K562 (cell line): ENCODE results near the gene MYRFL. TPM values are rescaled to one million over a fixed set of nuclear protein-coding genes. Genes with fewer than 3 reads are reported as not detected.

ENCODE experiments used
- ATAC-seq: fragments of 200-7000 bp; cut with Tn5 transposase; 3 replicates; pipeline ENCODE4 v1.9.1; 2020; ENCODE audit warnings: moderate library complexity
- BruUV-seq: library from RNA; stranded (reverse); fragments of 400-500 nt; replicated peaks from 2 replicates; lab custom pipeline; 2021; lab: Mats Ljungman, UMichigan
- CTCF ChIA-PET: fragments of 300-600 bp; formaldehyde crosslinking; extraction: SDS; loops from one replicate; lab custom pipeline; 2021; ENCODE audit warnings: low intra/inter-chr PET ratio; lab: Yijun Ruan, JAX
- POLR2A ChIA-PET: fragments of 300-600, 350-650 bp; sonication (Branson Sonifier 250); formaldehyde crosslinking; extraction: SDS; loops from one replicate; lab custom pipeline; 2021; ENCODE audit warnings: antibody characterized with exemption, inconsistent platforms; lab: Yijun Ruan, JAX
- DNase-seq, 4 experiments: peaks; one replicate each; pipeline versions ENCODE4 v3.0.0 to v3.0.0-alpha.2; 2011 to 2018; ENCODE audit warnings: low spot score in 3 of 4, mixed read lengths in 3 of 4; ENCODE audit errors: extremely low read depth in 1 of 4
- FAIRE-seq: peaks from 2 replicates; lab custom pipeline; 2011; peaks lifted over from hg19 to GRCh38; lab: Jason Lieb, UNC
- H2AFZ ChIP-seq: 2 replicates; pipeline ENCODE4 v1.6.0; 2011; ENCODE audit warnings: low read depth, low read length, control low read depth, inconsistent platforms
- H3K27ac ChIP-seq: fragments of 200-600 bp; 3 replicates; pipeline ENCODE4 v1.8.0; 2011; ENCODE audit warnings: low read depth, mild to moderate bottlenecking, control low read depth, inconsistent platforms, low read length, moderate library complexity, mixed read lengths; ENCODE audit errors: extremely low read depth
- H3K27me3 ChIP-seq, 2 experiments: fragments of 300-600 bp in 1 of 2; 2 replicates in 1 of 2; 3 replicates in 1 of 2; pipeline versions ENCODE4 v1.6.0 to v1.8.0; 2011; ENCODE audit warnings: inconsistent platforms in 2 of 2, low read length in 2 of 2, mild to moderate bottlenecking in 1 of 2, mixed read lengths in 1 of 2, moderate library complexity in 1 of 2; ENCODE audit not compliant: control insufficient read depth in 2 of 2, insufficient read depth in 2 of 2
- H3K36me3 ChIP-seq: fragments of 300-600 bp; 3 replicates; pipeline ENCODE4 v1.8.0; 2011; ENCODE audit warnings: mild to moderate bottlenecking, low read length, inconsistent platforms; ENCODE audit not compliant: control insufficient read depth, insufficient read depth
- H3K4me1 ChIP-seq, 2 experiments: fragments of 200-600 bp in 1 of 2; replicated peaks in 1 of 2; 2 replicates in 1 of 2; 3 replicates in 1 of 2; pipeline versions ENCODE4 v1.5.1 to v1.8.0; 2011; ENCODE audit warnings: inconsistent platforms in 2 of 2, low read length in 2 of 2, mild to moderate bottlenecking in 1 of 2, mixed read lengths in 1 of 2, moderate library complexity in 1 of 2; ENCODE audit not compliant: control insufficient read depth in 2 of 2, insufficient read depth in 2 of 2
- H3K4me2 ChIP-seq: 2 replicates; pipeline ENCODE4 v1.6.1; 2011; ENCODE audit warnings: low read length, control low read depth, inconsistent platforms, mixed read lengths; ENCODE audit not compliant: insufficient read depth
- H3K4me3 ChIP-seq: fragments of 200-600 bp; sonication (generic), shearing (Covaris generic); 2 replicates; pipeline ENCODE4 v1.5.1; 2016; ENCODE audit warnings: control low read depth, inconsistent platforms
- H3K79me2 ChIP-seq: fragments of 200-600 bp; 3 replicates; pipeline ENCODE4 v1.8.0; 2011; ENCODE audit warnings: low read length, inconsistent platforms; ENCODE audit not compliant: control insufficient read depth, insufficient read depth
- H3K9ac ChIP-seq, 2 experiments: 2 replicates each; pipeline versions ENCODE4 v1.6.0 to v1.6.1; 2011; ENCODE audit warnings: low read depth in 2 of 2, low read length in 2 of 2, control low read depth in 1 of 2, inconsistent platforms in 1 of 2, mild to moderate bottlenecking in 1 of 2, mixed read lengths in 1 of 2; ENCODE audit not compliant: insufficient read depth in 1 of 2
- H3K9me1 ChIP-seq: one replicate; pipeline ENCODE4 v1.6.0; 2011; ENCODE audit warnings: inconsistent platforms, mild to moderate bottlenecking, low read length, moderate library complexity; ENCODE audit not compliant: control insufficient read depth, insufficient read depth
- H3K9me3 ChIP-seq: replicated peaks from 2 replicates; pipeline ENCODE4 v1.5.1; 2011; ENCODE audit warnings: low read depth, low read length, inconsistent platforms; ENCODE audit not compliant: control insufficient read depth, insufficient read depth
- H4K20me1 ChIP-seq: replicated peaks from 2 replicates; pipeline ENCODE4 v1.6.1; 2011; ENCODE audit warnings: low read length, inconsistent platforms, mixed read lengths; ENCODE audit not compliant: control insufficient read depth, insufficient read depth
- EHMT2 ChIP-seq: fragments of 450-650 bp; IDR thresholded peaks from 2 replicates; pipeline ENCODE4 v1.6.1; 2018; ENCODE audit warnings: antibody characterized with exemption
- XRCC4 ChIP-seq: IDR thresholded peaks from one replicate; pipeline ENCODE4 v1.6.1; 2011; ENCODE audit not compliant: insufficient read depth, insufficient read length; ENCODE audit errors: extremely low read depth
- ZNF318 ChIP-seq, 2 experiments: fragments of 450-650 bp; IDR thresholded peaks; 2 replicates each; pipeline ENCODE4 v1.6.1; 2016; ENCODE audit warnings: mild to moderate bottlenecking in 2 of 2, borderline replicate concordance in 1 of 2, low read depth in 1 of 2, moderate library complexity in 1 of 2
- ZNF740 ChIP-seq, 3 experiments: fragments of 200-800 bp in 1 of 3; sonication (Bioruptor generic) in 1 of 3; sonication (generic) in 1 of 3; formaldehyde crosslinking in 1 of 3; IDR thresholded peaks; 2 replicates each; pipeline versions ENCODE4 v1.6.1 to v1.8.0; 2016 to 2022; ENCODE audit warnings: mild to moderate bottlenecking in 2 of 3, missing compliant biosample characterization in 2 of 3, missing genetic modification characterization in 2 of 3, missing genetic modification reagents in 1 of 3
- WGBS: fragments of 100-300 bp; shearing (Covaris generic); methylation state at CpG from one replicate; pipeline ENCODE4 v1.1.6; 2016; ENCODE audit warnings: low coverage, mixed read lengths; ENCODE audit not compliant: insufficient coverage; ENCODE audit errors: missing lambda C conversion rate; 5-methylcytosine and 5-hydroxymethylcytosine counted together
- in situ Hi-C: fragments of 300-500 bp; cut with MboI; formaldehyde crosslinking; loops from 4 replicates; pipeline ENCODE4 v1.15.0; 2018; ENCODE audit warnings: inconsistent platforms, mixed read lengths
- intact Hi-C: fragments of 100-400 bp; cut with micrococcal nuclease; formaldehyde crosslinking; loops from 2 replicates; pipeline ENCODE4 v1.14.2; 2022
- polyA plus RNA-seq, 8 experiments: library from polyadenylated mRNA; depleted of rRNA in 4 of 8; stranded (reverse) in 5 of 8; unstranded in 3 of 8; fragments of >200 nt; fragmentation: Nextera tagmentation in 2 of 8; fragmentation: Illumina TruSeq in 1 of 8; extraction: Ambion mirVana in 2 of 8; extraction: Trizol in 1 of 8; gene quantifications; 2 replicates each; pipeline versions ENCODE4 v1.2.1 to v1.2.3, GENCODE V29; 2011 to 2014; ENCODE audit warnings: inconsistent platforms in 1 of 8, missing spikeins in 1 of 8
- total RNA-seq, 7 experiments: library from RNA; depleted of rRNA in 6 of 7; stranded (reverse); fragments of >200 nt in 6 of 7; fragmentation: Illumina TruSeq in 2 of 7; extraction: Trizol in 2 of 7; gene quantifications; 2 replicates each; pipeline versions ENCODE4 v1.2.1 to v1.2.3, GENCODE V29; 2011 to 2021; ENCODE audit warnings: low replicate concordance in 1 of 7

The MYRFL gene
- total and polyA plus RNA-seq, 9 of the 15 experiments (the other 6 are each of a cell fraction or from before 2014, with no cell fraction given), result not detected

- FAIRE-seq (no peak), DNase-seq (no peak), ATAC-seq (no peak)
- intact Hi-C loops (no loop called here), in situ Hi-C loops (no loop called here)
- H3K9me1 ChIP-seq, result no peaks in the 10 kb centered on the region
- H3K4me1 ChIP-seq, result no peaks in the 10 kb centered on the region
- WGBS, result 8% methylated on average over 2 of the region's 2 CpGs
- no peaks in the 10 kb centered on the region for H3K9me3 ChIP-seq
- no peaks in the 10 kb centered on the region for H3K27me3 ChIP-seq
- H3K4me2 ChIP-seq, result no peak overlapping the region
- H3K79me2 ChIP-seq, result no peaks in the 10 kb centered on the region
- no peaks in the 10 kb centered on the region for H4K20me1 ChIP-seq
- ChIA-PET CTCF (no interaction called here), POLR2A (interaction anchor here (0.9 kb wide), 1 partner anchor 12 kb away, joined by 3 read pairs; no protein-coding TSS in a partner anchor)
- no peak overlapping the region for H3K27ac ChIP-seq
- no peak overlapping the region for H2AFZ ChIP-seq
- H3K36me3 ChIP-seq, result no peaks in the 10 kb centered on the region
- no TSS peak for BruUV-seq
- H3K4me3 ChIP-seq, result no peak overlapping the region
- TF ChIP-seq ZNF318 (IDR thresholded peaks at IDR 0.05; ENCODE audit: borderline replicate concordance in 1 of 2, low read depth in 1 of 2) (no peak), XRCC4 (no peak), EHMT2 (no peak), ZNF740 (CRISPR knock-in tag; IDR thresholded peaks at IDR 0.05) (no peak), ZNF740 (tag; IDR thresholded peaks at IDR 0.05) (no peak)
- no peak overlapping the region for H3K9ac ChIP-seq
Observed at GRCh38 chr12:70005864-70006618, 181.0 kb downstream of the MYRFL start.
